ENCODE data around the gene KIF5C.

Gene KIF5C

GRCh38 chr2:148993351-148993750 is 118.3 kb downstream of the KIF5C start:
- FAIRE-seq, result no peak

- FAIRE-seq, result no peak
Observed at GRCh38 chr2:148994341-148994740, 119.3 kb downstream of the KIF5C start.

- FAIRE-seq, result no peak
Observed at GRCh38 chr2:148996805-148997204, 121.8 kb downstream of the KIF5C start.

- no peak for FAIRE-seq
Observed at GRCh38 chr2:148998165-148998830, 123.3 kb downstream of the KIF5C start.

GRCh38 chr2:148998831-148999200 is 123.8 kb downstream of the KIF5C start:
- no peak for FAIRE-seq

- no peak for FAIRE-seq
Observed at GRCh38 chr2:148999451-148999921, 124.5 kb downstream of the KIF5C start.

- no peak for FAIRE-seq
Observed at GRCh38 chr2:149000158-149000938, 125.3 kb downstream of the KIF5C start.

GRCh38 chr2:149001496-149001895 is 126.5 kb downstream of the KIF5C start:
- no peak for FAIRE-seq

GRCh38 chr2:149002378-149002890 is 127.4 kb downstream of the KIF5C start:
- FAIRE-seq, result no peak

- no peak for FAIRE-seq
Observed at GRCh38 chr2:149002891-149003740, 128.1 kb downstream of the KIF5C start.

GRCh38 chr2:149004836-149005235 is 129.8 kb downstream of the KIF5C start:
- no peak for FAIRE-seq

- no peak for FAIRE-seq
Observed at GRCh38 chr2:149005471-149006077, 130.5 kb downstream of the KIF5C start.

- no peak for FAIRE-seq
Observed at GRCh38 chr2:149006883-149007543, 132.0 kb downstream of the KIF5C start.

- FAIRE-seq, result no peak
Observed at GRCh38 chr2:149008381-149008780, 133.4 kb downstream of the KIF5C start.

- no peak for FAIRE-seq
Observed at GRCh38 chr2:149009576-149010461, 134.8 kb downstream of the KIF5C start.

- FAIRE-seq, result no peak
Observed at GRCh38 chr2:149012545-149012944, 137.5 kb downstream of the KIF5C start.

- FAIRE-seq, result no peak
Observed at GRCh38 chr2:149015501-149015900, 140.5 kb downstream of the KIF5C start.

GRCh38 chr2:149015926-149016563 is 141.0 kb downstream of the KIF5C start:
- no peak for FAIRE-seq

GRCh38 chr2:149017116-149017985 is 142.3 kb downstream of the KIF5C start:
- peak; percentile 73 for FAIRE-seq

GRCh38 chr2:149018981-149019380 is 144.0 kb downstream of the KIF5C start:
- FAIRE-seq, result no peak
